Smooth muscle cell (in vitro differentiated cells): ENCODE measurements around the gene AIG1. TPM values are rescaled to one million over a fixed set of nuclear protein-coding genes. Genes with fewer than 3 reads are reported as not detected.

Source experiments
- DNase-seq: peaks from one replicate; lab custom pipeline; 2025; ENCODE audit not compliant: unreplicated experiment; lab: John Stamatoyannopoulos, UW
- H2AFZ ChIP-seq: fragments of 200-600 bp; sonication (generic); 2 replicates; pipeline ENCODE4 v1.6.0; 2016; ENCODE audit warnings: antibody characterized with exemption, low read depth, mild to moderate bottlenecking
- H3F3A ChIP-seq: fragments of 200-600 bp; sonication (generic); 2 replicates; pipeline ENCODE4 v1.6.0; 2017; ENCODE audit warnings: antibody characterized with exemption, low read depth
- H3K27ac ChIP-seq: fragments of 200-600 bp; sonication (generic); 2 replicates; pipeline ENCODE4 v1.5.1; 2016; ENCODE audit warnings: low read depth, mild to moderate bottlenecking
- H3K27me3 ChIP-seq: fragments of 200-600 bp; sonication (generic); 2 replicates; pipeline ENCODE4 v1.6.1; 2016; ENCODE audit warnings: low read depth, mild to moderate bottlenecking
- H3K36me3 ChIP-seq: fragments of 200-600 bp; sonication (generic); 2 replicates; pipeline ENCODE4 v1.5.1; 2016; ENCODE audit warnings: low read depth
- H3K4me1 ChIP-seq: fragments of 200-600 bp; sonication (generic); 2 replicates; pipeline ENCODE4 v1.5.1; 2016; ENCODE audit warnings: low read depth
- H3K4me2 ChIP-seq: fragments of 200-600 bp; sonication (generic); 2 replicates; pipeline ENCODE4 v1.6.0; 2016; ENCODE audit warnings: mild to moderate bottlenecking
- H3K4me3 ChIP-seq: fragments of 200-600 bp; sonication (generic); 2 replicates; pipeline ENCODE4 v1.5.1; 2016; ENCODE audit warnings: mild to moderate bottlenecking
- H3K79me2 ChIP-seq: fragments of 200-600 bp; sonication (generic); 2 replicates; pipeline ENCODE4 v1.6.0; 2016; ENCODE audit warnings: low read depth, mild to moderate bottlenecking
- H3K9ac ChIP-seq: fragments of 200-600 bp; sonication (generic); 2 replicates; pipeline ENCODE4 v1.6.0; 2016; ENCODE audit warnings: low read depth
- H3K9me3 ChIP-seq: fragments of 200-600 bp; sonication (generic); replicated peaks from 2 replicates; pipeline ENCODE4 v1.5.1; 2016; ENCODE audit warnings: low read depth
- H4K20me1 ChIP-seq: fragments of 200-600 bp; sonication (generic); 2 replicates; pipeline ENCODE4 v1.6.0; 2016; ENCODE audit warnings: low read depth
- CTCF ChIP-seq: fragments of 200-600 bp; sonication (generic); IDR thresholded peaks from 2 replicates; pipeline ENCODE4 v1.5.1; 2017; ENCODE audit warnings: borderline replicate concordance, mild to moderate bottlenecking, antibody characterized with exemption; ENCODE audit not compliant: insufficient read depth, poor library complexity, severe bottlenecking
- WGBS: methylation state at CpG from one replicate; pipeline ENCODE4 v1.1.7; 2016; ENCODE audit warnings: low lambda C conversion rate; 5-methylcytosine and 5-hydroxymethylcytosine counted together
- polyA plus RNA-seq: library from polyadenylated mRNA; unstranded; fragments of >200 nt; fragmentation: Nextera tagmentation; extraction: Ambion mirVana; gene quantifications from 2 replicates; pipeline ENCODE4 v1.2.1, GENCODE V29; 2016
- total RNA-seq: library from RNA; depleted of rRNA; stranded (reverse); fragments of >200 nt; gene quantifications from 2 replicates; pipeline ENCODE4 v1.2.3, GENCODE V29; 2014

Gene AIG1
- total and polyA plus RNA-seq, 2 experiments from 2014 or later, result 9.1 to 25.9 TPM

GRCh38 chr6:143099647-143100046, 39.0 kb downstream of the AIG1 start:
- Histone ChIP-seq H3K9me3 (no peaks in the 10 kb centered on the region), H3K9ac (no peak overlapping the region), H3K27ac (no peak overlapping the region), H4K20me1 (no peaks in the 10 kb centered on the region), H3K4me3 (no peak overlapping the region), H2AFZ (no peak overlapping the region), H3K4me2 (no peak overlapping the region), H3K36me3 (no peaks in the 10 kb centered on the region), H3K4me1 (no peaks in the 10 kb centered on the region), H3F3A (no peaks in the 10 kb centered on the region), H3K27me3 (no peaks in the 10 kb centered on the region), H3K79me2 (no peaks in the 10 kb centered on the region)
- 95% methylated on average over 2 of the region's 2 CpGs for WGBS
- DNase-seq, result no peak
- TF ChIP-seq CTCF, result no peak

- Histone ChIP-seq H3K79me2 (no peaks in the 10 kb centered on the region), H3K4me1 (no peaks in the 10 kb centered on the region), H2AFZ (no peak overlapping the region), H3K27me3 (no peaks in the 10 kb centered on the region), H4K20me1 (no peaks in the 10 kb centered on the region), H3K4me3 (no peak overlapping the region), H3K9ac (no peak overlapping the region), H3F3A (no peaks in the 10 kb centered on the region), H3K4me2 (no peak overlapping the region), H3K36me3 (no peaks in the 10 kb centered on the region), H3K27ac (no peak overlapping the region), H3K9me3 (no peaks in the 10 kb centered on the region)
- no peak for TF ChIP-seq CTCF
- DNase-seq, result no peak
- 100% methylated on average over 2 of the region's 2 CpGs for WGBS
Measured at GRCh38 chr6:143100429-143100828, 39.7 kb downstream of the AIG1 start.

GRCh38 chr6:143103916-143104315, 43.2 kb downstream of the AIG1 start:
- H3K36me3 ChIP-seq, result no peaks in the 10 kb centered on the region
- H3K9me3 ChIP-seq, result no peaks in the 10 kb centered on the region
- no peaks in the 10 kb centered on the region for H3K27me3 ChIP-seq
- H3K4me2 ChIP-seq, result no peak overlapping the region
- H3K27ac ChIP-seq, result no peak overlapping the region
- H3K79me2 ChIP-seq, result no peaks in the 10 kb centered on the region
- TF ChIP-seq CTCF, result no peak
- H3K9ac ChIP-seq, result no peak overlapping the region
- DNase-seq, result no peak
- no peaks in the 10 kb centered on the region for H4K20me1 ChIP-seq
- H3F3A ChIP-seq, result no peaks in the 10 kb centered on the region
- H2AFZ ChIP-seq, result no peak overlapping the region
- H3K4me1 ChIP-seq, result no peaks in the 10 kb centered on the region
- 93% methylated on average over 1 of the region's 1 CpG for WGBS
- no peak overlapping the region for H3K4me3 ChIP-seq

GRCh38 chr6:143107440-143107839, 46.8 kb downstream of the AIG1 start:
- H3K27me3 ChIP-seq, result no peaks in the 10 kb centered on the region
- H3K79me2 ChIP-seq, result no peaks in the 10 kb centered on the region
- no peak overlapping the region for H3K27ac ChIP-seq
- no peak for DNase-seq
- no peaks in the 10 kb centered on the region for H4K20me1 ChIP-seq
- H3F3A ChIP-seq, result no peaks in the 10 kb centered on the region
- H3K4me1 ChIP-seq, result no peaks in the 10 kb centered on the region
- H3K9me3 ChIP-seq, result no peaks in the 10 kb centered on the region
- H3K36me3 ChIP-seq, result no peaks in the 10 kb centered on the region
- TF ChIP-seq CTCF, result no peak
- 83% methylated on average over 2 of the region's 2 CpGs for WGBS
- no peak overlapping the region for H3K4me3 ChIP-seq
- H3K4me2 ChIP-seq, result no peak overlapping the region
- H3K9ac ChIP-seq, result no peak overlapping the region
- H2AFZ ChIP-seq, result no peak overlapping the region
